GM23248 (cell line): ENCODE data around the gene SLC38A8. TPM values are rescaled to one million over a fixed set of nuclear protein-coding genes. Genes with fewer than 3 reads are reported as not detected.

Source experiments
- DNase-seq: peaks from one replicate; pipeline ENCODE4 v3.0.0-alpha.2; 2015
- H2AFZ ChIP-seq: fragments of 200-600 bp; sonication (generic); 2 replicates; pipeline ENCODE4 v1.6.1; 2016; ENCODE audit warnings: antibody characterized with exemption
- H3F3A ChIP-seq: fragments of 200-600 bp; sonication (generic); 2 replicates; pipeline ENCODE4 v1.6.1; 2016; ENCODE audit warnings: mild to moderate bottlenecking, antibody characterized with exemption, mixed run types; ENCODE audit not compliant: insufficient read depth
- H3K27ac ChIP-seq: fragments of 200-600 bp; sonication (generic); 2 replicates; pipeline ENCODE4 v1.5.1; 2016; ENCODE audit warnings: mild to moderate bottlenecking
- H3K27me3 ChIP-seq: fragments of 200-600 bp; sonication (generic); replicated peaks from 2 replicates; pipeline ENCODE4 v1.6.1; 2016; ENCODE audit warnings: mild to moderate bottlenecking; ENCODE audit not compliant: insufficient read depth
- H3K36me3 ChIP-seq: fragments of 200-600 bp; sonication (generic); 2 replicates; pipeline ENCODE4 v1.6.1; 2016; ENCODE audit warnings: low read depth, mild to moderate bottlenecking
- H3K4me1 ChIP-seq: fragments of 200-600 bp; sonication (generic); 2 replicates; pipeline ENCODE4 v1.6.1; 2016; ENCODE audit warnings: mild to moderate bottlenecking; ENCODE audit not compliant: insufficient read depth
- H3K4me2 ChIP-seq: fragments of 200-600 bp; sonication (generic); one replicate; pipeline ENCODE4 v1.6.1; 2016; ENCODE audit warnings: mild to moderate bottlenecking; ENCODE audit not compliant: unreplicated experiment
- H3K4me3 ChIP-seq: fragments of 200-600 bp; sonication (generic); 2 replicates; pipeline ENCODE4 v1.5.1; 2016; ENCODE audit warnings: mild to moderate bottlenecking
- H3K79me2 ChIP-seq: fragments of 200-600 bp; sonication (generic); 2 replicates; pipeline ENCODE4 v1.6.1; 2016; ENCODE audit warnings: mild to moderate bottlenecking; ENCODE audit not compliant: insufficient read depth
- H3K9ac ChIP-seq: fragments of 200-600 bp; sonication (generic); 2 replicates; pipeline ENCODE4 v1.6.1; 2016; ENCODE audit warnings: mild to moderate bottlenecking
- H3K9me2 ChIP-seq: fragments of 200-600 bp; sonication (generic); 2 replicates; pipeline ENCODE4 v1.6.1; 2016; ENCODE audit warnings: mixed run types, mild to moderate bottlenecking, moderate library complexity; ENCODE audit not compliant: insufficient read depth
- H3K9me3 ChIP-seq: fragments of 200-600 bp; sonication (generic); one replicate; pipeline ENCODE4 v1.6.1; 2017; ENCODE audit warnings: low read depth
- H4K20me1 ChIP-seq: fragments of 200-600 bp; sonication (generic); 2 replicates; pipeline ENCODE4 v1.6.0; 2016; ENCODE audit not compliant: insufficient read depth
- EZH2 ChIP-seq: fragments of 200-600 bp; sonication (generic); IDR thresholded peaks from 2 replicates; pipeline ENCODE4 v1.6.1; 2018; ENCODE audit warnings: antibody characterized with exemption, mild to moderate bottlenecking; ENCODE audit not compliant: insufficient read depth, poor library complexity, severe bottlenecking
- EZH2phosphoT487 ChIP-seq: fragments of 200-600 bp; sonication (generic); IDR thresholded peaks from 2 replicates; pipeline ENCODE4 v1.6.1; 2018; ENCODE audit warnings: antibody characterized with exemption, moderate library complexity, mild to moderate bottlenecking, low read depth; ENCODE audit not compliant: insufficient read depth
- WGBS, 2 experiments: methylation state at CpG; one replicate each; pipeline ENCODE4 v1.1.6; 2015 to 2017; ENCODE audit warnings: low lambda C conversion rate in 2 of 2, low coverage in 1 of 2; ENCODE audit errors: missing lambda C conversion rate in 2 of 2; 5-methylcytosine and 5-hydroxymethylcytosine counted together
- in situ Hi-C: fragments of 300-500 bp; cut with MboI; formaldehyde crosslinking; loops from 2 replicates; pipeline ENCODE4 v1.15.0; 2020
- polyA plus RNA-seq: library from polyadenylated mRNA; unstranded; fragments of >200 nt; fragmentation: Nextera tagmentation; extraction: Ambion mirVana; gene quantifications from 2 replicates; pipeline ENCODE4 v1.2.1, GENCODE V29; 2016
- total RNA-seq: library from RNA; depleted of rRNA; stranded (reverse); fragments of >200 nt; shearing (Covaris generic); gene quantifications from 2 replicates; pipeline ENCODE4 v1.2.3, GENCODE V29; 2014

SLC38A8 gene
- total and polyA plus RNA-seq, 2 experiments from 2014 or later = not detected

GRCh38 chr16:83973077-83973476 lies 69.5 kb downstream of the SLC38A8 start:
- TF ChIP-seq EZH2 = no peak
- TF ChIP-seq EZH2phosphoT487 = no peak

GRCh38 chr16:83972256-83973008 lies 70.2 kb downstream of the SLC38A8 start:
- no peaks in the 10 kb centered on the region for H3K9me3 ChIP-seq
- no peaks in the 10 kb centered on the region for H3K4me1 ChIP-seq
- H3K36me3 ChIP-seq = no peaks in the 10 kb centered on the region
- no peaks in the 10 kb centered on the region; the same call in 1 of the 2 replicates for H3K27me3 ChIP-seq
- no peaks in the 10 kb centered on the region for H3K9me2 ChIP-seq
- H3F3A ChIP-seq = no peaks in the 10 kb centered on the region
- no peak overlapping the region for H3K27ac ChIP-seq
- WGBS, 2 experiments = 69 to 70% methylated on average over 19 of the region's 19 CpGs
- no peak overlapping the region for H3K9ac ChIP-seq
- no peak overlapping the region for H3K4me3 ChIP-seq
- no peak for DNase-seq
- no peak overlapping the region for H2AFZ ChIP-seq
- TF ChIP-seq EZH2 = no peak
- no peak for TF ChIP-seq EZH2phosphoT487
- H3K79me2 ChIP-seq = no peaks in the 10 kb centered on the region
- in situ Hi-C loops = no loop called here
- H3K4me2 ChIP-seq = no peak overlapping the region
- no peaks in the 10 kb centered on the region for H4K20me1 ChIP-seq

More at GRCh38 chr16:83973077-83973476, 69.5 kb downstream of the SLC38A8 start:
- Histone ChIP-seq H3K4me2 (no peak overlapping the region), H3K36me3 (no peaks in the 10 kb centered on the region), H3K4me1 (no peaks in the 10 kb centered on the region), H3K4me3 (no peak overlapping the region), H4K20me1 (no peaks in the 10 kb centered on the region), H3K9me3 (no peaks in the 10 kb centered on the region), H2AFZ (no peak overlapping the region), H3K9me2 (no peaks in the 10 kb centered on the region), H3K79me2 (no peaks in the 10 kb centered on the region), H3K27me3 (no peaks in the 10 kb centered on the region; the same call in 1 of the 2 replicates), H3F3A (no peaks in the 10 kb centered on the region), H3K27ac (no peak overlapping the region), H3K9ac (no peak overlapping the region)
- WGBS, 2 experiments = 61 to 62% methylated on average over 10 of the region's 10 CpGs
- in situ Hi-C loops = no loop called here
- DNase-seq = no peak

DNA sequence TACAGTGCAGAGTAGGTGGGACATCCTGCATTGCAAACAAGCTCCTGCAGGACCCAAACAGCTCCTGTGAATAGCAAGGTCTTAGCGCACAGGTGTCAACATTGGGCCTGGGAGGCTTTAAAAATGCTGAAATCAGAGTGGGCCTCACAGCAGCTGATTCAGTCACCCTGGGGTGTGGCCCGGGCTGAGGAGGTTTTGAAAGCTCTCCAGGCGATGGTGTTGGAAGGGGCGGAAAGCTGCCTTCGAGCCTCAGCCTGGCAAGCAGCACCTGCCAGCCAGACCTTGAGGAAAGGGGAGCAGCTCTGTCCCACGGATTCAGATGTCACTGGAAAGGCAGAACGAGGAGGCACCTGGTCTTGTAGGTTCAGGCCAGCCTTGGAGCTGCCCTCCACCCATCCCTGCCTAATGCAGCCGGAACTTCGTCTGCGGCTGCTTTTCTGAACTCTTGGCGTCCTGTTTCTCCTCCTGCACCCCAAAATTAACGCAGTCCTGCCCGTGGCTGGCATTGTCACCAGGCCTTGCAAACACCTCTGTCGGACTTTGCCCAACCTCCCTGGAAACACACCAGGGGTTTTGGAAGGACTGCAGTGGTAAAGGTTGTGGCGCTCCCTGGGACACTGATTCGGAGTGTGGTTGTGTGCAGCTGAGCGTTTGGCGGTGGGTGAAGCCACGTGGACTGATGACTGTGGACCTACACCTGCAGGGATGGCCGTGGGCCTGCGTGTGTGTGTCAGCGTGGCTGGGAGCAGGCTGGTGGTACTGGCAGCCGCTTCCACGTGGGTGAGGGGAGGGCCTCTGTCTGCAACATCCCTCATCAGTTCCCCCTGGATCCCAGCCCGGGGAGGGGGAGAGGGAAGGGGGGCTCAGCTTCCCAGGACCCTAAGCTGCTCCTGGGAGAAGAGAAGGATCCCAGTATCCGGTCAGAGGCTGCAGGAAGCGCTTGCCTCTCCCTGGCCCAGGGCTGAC lies 71.1 kb downstream of the SLC38A8 start:
- H3K79me2 ChIP-seq = no peaks in the 10 kb centered on the region
- no peaks in the 10 kb centered on the region for H4K20me1 ChIP-seq
- no peaks in the 10 kb centered on the region for H3K4me1 ChIP-seq
- no peak overlapping the region for H3K9ac ChIP-seq
- no peak overlapping the region for H3K27ac ChIP-seq
- TF ChIP-seq EZH2phosphoT487 = no peak
- no peak for TF ChIP-seq EZH2
- H2AFZ ChIP-seq = no peak overlapping the region
- no peaks in the 10 kb centered on the region for H3K36me3 ChIP-seq
- H3K4me2 ChIP-seq = no peak overlapping the region
- H3K4me3 ChIP-seq = no peak overlapping the region
- H3K27me3 ChIP-seq = no peaks in the 10 kb centered on the region; the same call in 1 of the 2 replicates
- no peaks in the 10 kb centered on the region for H3K9me3 ChIP-seq
- 72 to 74% methylated on average over 25 to 27 of the region's 27 CpGs for WGBS, 2 experiments
- H3F3A ChIP-seq = no peaks in the 10 kb centered on the region
- peak; percentile 16 for DNase-seq
- in situ Hi-C loops = no loop called here
- no peaks in the 10 kb centered on the region for H3K9me2 ChIP-seq

GRCh38 chr16:83970430-83970815 lies 72.2 kb downstream of the SLC38A8 start:
- in situ Hi-C loops = no loop called here
- H3K27me3 ChIP-seq = no peaks in the 10 kb centered on the region; the same call in 1 of the 2 replicates
- H3K36me3 ChIP-seq = no peaks in the 10 kb centered on the region
- no peak for TF ChIP-seq EZH2
- TF ChIP-seq EZH2phosphoT487 = no peak
- no peak overlapping the region for H3K27ac ChIP-seq
- H2AFZ ChIP-seq = no peak overlapping the region
- H3F3A ChIP-seq = no peaks in the 10 kb centered on the region
- H3K79me2 ChIP-seq = no peaks in the 10 kb centered on the region
- H3K4me1 ChIP-seq = no peaks in the 10 kb centered on the region
- H3K4me2 ChIP-seq = no peak overlapping the region
- DNase-seq = no peak
- H3K9me3 ChIP-seq = no peaks in the 10 kb centered on the region
- no peaks in the 10 kb centered on the region for H4K20me1 ChIP-seq
- no peaks in the 10 kb centered on the region for H3K9me2 ChIP-seq
- H3K4me3 ChIP-seq = no peak overlapping the region
- 94 to 98% methylated on average over 6 of the region's 6 CpGs for WGBS, 2 experiments
- H3K9ac ChIP-seq = no peak overlapping the region
